ENCODE measurements around the gene STAU1.

GRCh38 chr20:49156481-49156880 is 31.7 kb downstream of the STAU1 start:
- no peak for TF ChIP-seq POU6F1 (CRISPR knock-in tag; IDR thresholded peaks at IDR 0.05; ENCODE audit: borderline replicate concordance, low read depth)
- no peak for TF ChIP-seq ESRRG (CRISPR knock-in tag; IDR thresholded peaks at IDR 0.05)
- TF ChIP-seq BACH2 (CRISPR knock-in tag; IDR thresholded peaks at IDR 0.05; ENCODE audit: borderline replicate concordance) = no peak
- no peak for TF ChIP-seq ZC3H10 (CRISPR knock-in tag; IDR thresholded peaks at IDR 0.05)
- no peak for TF ChIP-seq PATZ1 (CRISPR knock-in tag; IDR thresholded peaks at IDR 0.05; ENCODE audit: borderline replicate concordance)
- TF ChIP-seq ZFP3 (CRISPR knock-in tag; IDR thresholded peaks at IDR 0.05) = no peak
- no peak for TF ChIP-seq ZNF70 (CRISPR knock-in tag; IDR thresholded peaks at IDR 0.05)
- TF ChIP-seq ZFP30 (CRISPR knock-in tag; IDR thresholded peaks at IDR 0.05) = no peak
- TF ChIP-seq TOX (CRISPR knock-in tag; IDR thresholded peaks at IDR 0.05; ENCODE audit: borderline replicate concordance) = no peak
- TF ChIP-seq TCF4 (CRISPR knock-in tag; IDR thresholded peaks at IDR 0.05; ENCODE audit: borderline replicate concordance) = no peak
- no peak for TF ChIP-seq CSRNP3 (CRISPR knock-in tag; IDR thresholded peaks at IDR 0.05)
- TF ChIP-seq ZNF8 (CRISPR knock-in tag; IDR thresholded peaks at IDR 0.05) = no peak
- TF ChIP-seq ARNTL (CRISPR knock-in tag; IDR thresholded peaks at IDR 0.05; ENCODE audit: borderline replicate concordance, low read depth) = no peak
- no peak for TF ChIP-seq CSDC2 (CRISPR knock-in tag; IDR thresholded peaks at IDR 0.05)
